GM18499 (cell line): ENCODE data around the gene MAP6D1.
"Not testable (repeated sequence)": the region's sequence is repeated elsewhere in the genome, so short reads cannot be mapped to it uniquely, and the experiment has no call there.

Experiments
- ATAC-seq: cut with Tn5 transposase; IDR thresholded peaks from one replicate; pipeline ENCODE4 v1.9.1; 2021; ENCODE audit warnings: moderate number of reproducible peaks; ENCODE audit not compliant: insufficient read depth, unreplicated experiment

The MAP6D1 gene

DNA sequence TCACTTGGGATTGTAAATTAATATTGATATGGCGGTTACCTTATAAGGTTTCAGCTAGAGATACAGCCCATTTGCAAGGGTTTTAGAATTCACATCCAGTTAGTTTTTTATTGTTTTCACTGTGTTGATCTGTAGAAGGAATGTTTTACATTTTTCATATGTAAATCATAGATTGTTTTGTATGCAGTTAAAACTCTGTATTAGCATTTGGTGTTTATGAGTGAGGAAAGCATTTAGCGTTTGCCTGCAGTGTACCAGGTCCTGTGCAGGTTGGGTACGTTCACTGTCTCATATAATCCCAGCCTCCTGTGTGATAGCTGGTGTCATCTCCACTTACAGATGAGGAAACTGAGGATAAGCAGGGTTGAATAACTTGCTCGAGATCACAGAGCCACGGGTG is 23.8 kb downstream of the MAP6D1 start:
- ATAC-seq, result no peak

DNA sequence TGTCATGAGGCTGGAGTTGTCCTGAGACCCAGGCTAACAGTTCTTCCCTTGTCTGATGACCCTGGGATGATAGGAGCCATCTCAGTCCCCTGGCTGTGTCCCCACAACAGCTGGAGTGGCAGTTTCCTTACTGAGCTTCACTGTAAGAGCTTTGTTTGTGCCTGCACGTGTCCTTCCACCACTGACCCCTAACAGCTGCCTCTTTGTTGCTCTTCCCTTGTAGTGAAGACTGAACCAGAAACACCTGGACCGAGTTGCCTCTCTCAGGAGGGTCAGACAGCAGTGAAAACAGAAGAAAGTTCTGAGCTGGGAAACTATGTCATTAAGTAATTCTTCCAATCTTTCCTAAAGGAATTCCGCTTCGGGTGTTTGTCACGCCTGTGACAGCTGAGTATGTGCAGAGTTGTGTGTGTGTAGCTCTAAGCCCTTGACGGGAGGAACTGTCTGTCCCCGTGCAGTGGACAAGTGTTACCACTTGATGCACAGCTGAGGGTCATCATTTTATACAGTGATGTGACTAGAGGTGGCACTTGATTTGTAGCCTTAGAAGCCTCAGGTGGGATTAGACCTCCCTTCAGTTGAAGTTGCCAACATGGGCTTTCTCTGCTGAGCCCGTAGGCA is 25.0 kb downstream of the MAP6D1 start:
- ATAC-seq, result no peak

DNA sequence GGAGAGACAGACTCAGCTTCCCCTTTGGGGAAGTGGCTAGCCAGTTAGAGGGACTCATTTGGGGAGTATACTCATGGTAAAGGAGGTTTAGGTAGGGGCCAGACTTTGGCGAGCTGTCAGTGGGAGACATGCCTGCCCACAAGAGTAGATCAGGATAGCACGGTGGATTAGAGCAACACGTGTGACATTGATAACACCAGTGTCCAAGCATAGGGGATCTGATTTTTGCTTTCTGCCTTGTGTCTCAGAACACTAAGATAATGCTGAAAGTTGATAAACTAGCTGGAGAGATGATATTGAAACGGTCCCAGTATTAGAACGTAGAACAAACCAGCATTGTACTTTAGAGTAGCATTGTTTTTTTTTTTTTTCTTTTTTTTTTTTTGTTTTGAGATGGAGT is 25.9 kb downstream of the MAP6D1 start:
- no peak for ATAC-seq

DNA sequence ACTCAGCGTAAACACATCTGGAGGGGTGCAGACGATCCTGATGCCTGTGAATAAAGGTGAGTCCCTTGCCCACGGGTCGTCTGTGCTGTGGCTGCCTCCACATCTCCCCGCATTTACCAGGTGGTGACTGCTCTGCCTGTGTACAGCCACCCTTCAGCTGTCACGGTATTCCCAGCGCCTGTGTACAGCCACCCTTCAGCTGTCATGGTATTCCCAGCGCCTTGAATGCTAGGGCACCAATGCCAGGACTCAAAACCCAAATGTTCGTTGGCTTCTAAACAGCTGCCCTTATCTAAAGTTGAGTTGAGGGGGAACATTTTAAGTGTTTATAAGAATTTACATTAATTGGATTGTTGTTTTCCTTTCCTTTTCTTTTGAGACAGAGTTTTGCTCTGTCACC is 27.4 kb downstream of the MAP6D1 start:
- ATAC-seq, result no peak

DNA sequence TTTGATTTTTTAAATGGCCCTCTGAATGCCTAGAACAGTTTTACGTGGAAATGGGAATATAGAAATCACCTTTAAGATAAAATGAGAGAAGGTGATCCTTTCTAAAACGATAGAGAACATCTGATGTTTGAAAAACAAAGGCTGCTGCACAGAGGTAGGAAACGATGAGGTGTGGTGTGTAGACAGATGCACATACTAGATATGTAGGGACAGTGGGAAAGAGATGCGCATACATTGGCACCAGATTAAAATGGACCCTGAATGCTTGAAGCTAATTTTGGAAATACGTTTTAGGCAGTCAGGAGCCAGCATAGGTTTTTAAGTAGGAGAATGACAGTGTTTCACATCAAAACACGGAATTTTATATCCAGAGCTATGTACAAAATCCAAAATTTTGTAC is 29.0 kb downstream of the MAP6D1 start:
- no peak for ATAC-seq

- ATAC-seq, result no peak
Measured at GRCh38 chr3:183794452-183794851, 30.9 kb downstream of the MAP6D1 start.

- ATAC-seq, result no peak
Measured at GRCh38 chr3:183792976-183793375, 32.4 kb downstream of the MAP6D1 start.

- no peak for ATAC-seq
Measured at GRCh38 chr3:183790700-183791099, 34.7 kb downstream of the MAP6D1 start.

- no peak for ATAC-seq
Measured at GRCh38 chr3:183789826-183790225, 35.6 kb downstream of the MAP6D1 start.

- not testable (repeated sequence) for ATAC-seq
Measured at GRCh38 chr3:183784503-183784902, 40.9 kb downstream of the MAP6D1 start.

- ATAC-seq, result no peak
Measured at GRCh38 chr3:183782576-183783276, 42.7 kb downstream of the MAP6D1 start.

GRCh38 chr3:183781246-183781645 is 44.1 kb downstream of the MAP6D1 start:
- no peak for ATAC-seq

- ATAC-seq, result no peak
Measured at GRCh38 chr3:183779896-183780465, 45.4 kb downstream of the MAP6D1 start.

DNA sequence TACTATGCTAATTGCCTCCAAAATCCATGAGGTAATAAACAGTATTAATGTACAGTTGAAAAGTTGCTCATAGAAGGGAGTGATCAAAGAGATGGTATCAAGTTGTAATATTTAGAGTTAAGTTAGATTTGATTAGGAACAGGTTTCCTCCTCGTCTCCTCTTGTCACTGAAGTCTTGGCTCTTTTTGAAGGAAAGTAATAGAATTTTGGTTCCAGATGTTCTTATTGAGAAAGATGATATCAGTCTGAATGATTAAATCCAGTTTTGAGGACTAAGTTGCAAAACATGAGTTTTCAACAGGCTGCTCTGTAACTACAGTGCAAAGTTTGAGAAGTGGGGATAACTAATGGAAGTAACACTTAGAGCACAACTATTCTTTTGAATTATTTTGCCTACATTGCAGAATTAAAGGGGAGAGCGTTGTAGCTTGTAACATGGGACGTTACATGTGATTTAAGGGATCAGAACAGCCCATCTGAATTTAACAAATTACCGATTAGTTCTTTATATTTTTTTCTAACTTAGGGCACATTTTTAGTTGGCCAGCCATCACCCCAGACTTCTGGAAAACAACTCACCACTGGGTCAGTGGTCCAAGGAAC is 48.3 kb downstream of the MAP6D1 start:
- ATAC-seq, result no peak

DNA sequence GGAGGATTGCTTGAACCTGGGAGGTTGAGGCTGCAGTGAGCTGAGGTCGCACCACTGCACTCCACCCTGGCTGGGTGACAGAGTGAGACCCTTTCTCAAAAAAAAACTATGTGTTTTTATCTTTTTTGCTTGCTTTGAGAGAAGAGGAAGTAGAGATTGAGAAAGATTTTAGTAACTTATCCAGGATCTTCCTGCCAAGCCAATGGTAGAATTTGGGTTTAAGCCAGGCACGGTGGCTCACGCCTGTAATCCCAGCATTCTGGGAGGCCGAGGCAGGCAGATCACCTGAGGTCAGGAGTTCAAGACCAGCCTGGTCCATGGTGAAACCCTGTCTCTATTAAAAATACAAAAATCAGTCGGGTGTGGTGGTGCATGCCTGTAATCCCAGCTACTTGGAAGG is 48.9 kb downstream of the MAP6D1 start:
- not testable (repeated sequence) for ATAC-seq

GRCh38 chr3:183775781-183776180 is 49.6 kb downstream of the MAP6D1 start:
- ATAC-seq, result no peak

GRCh38 chr3:183774631-183775030 is 50.7 kb downstream of the MAP6D1 start:
- ATAC-seq, result no peak

DNA sequence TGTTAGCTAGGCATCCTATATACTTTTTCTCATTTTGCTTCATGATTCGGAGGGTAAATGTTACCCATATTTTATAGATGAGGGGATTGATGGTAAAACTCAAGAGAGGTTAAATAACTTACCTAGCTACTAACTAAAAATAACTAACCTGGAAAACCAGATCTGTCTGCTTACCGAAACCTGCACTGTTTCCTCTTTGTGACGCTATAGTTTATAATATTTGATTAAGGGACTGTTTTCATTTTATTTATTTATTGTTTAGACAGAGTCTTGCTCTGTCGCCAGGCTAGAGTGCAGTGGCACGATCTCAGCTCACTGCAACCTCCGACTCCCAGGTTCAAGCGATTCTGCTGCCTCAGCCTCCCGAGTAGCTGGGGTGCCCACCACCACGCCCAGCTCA is 55.9 kb downstream of the MAP6D1 start:
- no peak for ATAC-seq

DNA sequence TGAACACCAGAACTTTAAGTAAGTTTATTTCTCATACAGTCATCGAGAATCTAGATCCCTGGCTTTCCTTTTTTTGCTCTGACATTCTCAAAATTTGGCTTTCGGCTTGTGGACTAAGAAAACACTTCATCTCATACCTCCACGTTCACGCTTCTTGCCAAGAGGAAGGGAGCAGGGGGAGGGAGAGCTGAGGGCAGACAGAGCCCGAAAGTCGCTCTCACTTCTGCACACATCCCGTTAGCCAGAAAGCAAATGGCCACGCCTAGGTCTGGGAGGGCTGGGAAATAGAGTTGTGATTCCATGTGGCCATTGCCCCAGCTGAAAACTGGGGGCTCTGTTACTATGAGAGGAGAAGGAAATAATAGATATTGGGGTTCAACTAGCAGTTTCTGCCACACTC is 57.3 kb downstream of the MAP6D1 start:
- no peak for ATAC-seq

- no peak for ATAC-seq
Measured at GRCh38 chr3:183766745-183767606, 58.4 kb downstream of the MAP6D1 start.

DNA sequence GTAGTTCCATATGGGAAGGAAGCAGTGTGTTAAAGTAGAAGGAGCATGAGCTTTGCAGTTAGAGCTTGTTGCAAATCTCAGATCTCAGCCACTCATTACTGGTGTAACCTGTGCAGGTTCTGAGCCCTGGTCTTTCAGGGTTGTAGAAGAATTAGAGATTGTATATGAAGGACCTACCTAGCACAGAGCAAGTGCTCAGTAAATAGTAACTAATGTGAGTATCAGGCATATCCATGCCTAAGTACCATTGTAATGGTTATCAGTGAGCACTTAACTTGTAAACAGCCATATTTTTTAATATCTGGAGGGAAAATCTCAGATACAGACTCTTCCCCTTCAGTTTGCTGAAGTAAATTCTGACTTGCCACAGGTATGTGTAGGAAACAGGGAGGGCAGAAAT is 59.3 kb downstream of the MAP6D1 start:
- no peak for ATAC-seq
